Fibroblast of skin of right quadriceps (primary cell): ENCODE data around the gene EHD4.
A peak's percentile ranks its signal among the peaks of the same experiment; 100 is the strongest.

Experiments
- DNase-seq: peaks from one replicate; pipeline ENCODE4 v3.0.0-alpha.2; 2013

Gene EHD4

DNA sequence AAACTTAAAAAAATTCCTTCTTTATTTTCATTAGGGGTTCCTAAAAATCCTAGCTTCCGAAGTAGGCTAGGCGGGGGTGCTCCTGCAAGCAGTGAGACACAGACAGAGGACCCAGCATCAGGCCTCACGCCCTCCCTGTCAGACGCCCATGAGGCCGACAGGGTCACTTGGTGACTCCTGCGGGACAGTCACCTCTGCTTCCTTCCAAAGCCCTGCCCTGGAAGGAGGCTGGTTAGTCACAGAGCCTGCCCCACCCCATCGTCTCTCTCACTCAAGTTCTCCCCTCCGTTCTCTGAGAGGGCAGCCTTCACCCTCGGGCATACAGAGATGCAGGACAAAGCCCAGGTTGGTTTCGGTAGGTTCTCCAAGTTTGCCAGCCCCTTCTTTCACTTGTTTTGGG, 38.6 kb downstream of the EHD4 start:
- DNase-seq = no peak

DNA sequence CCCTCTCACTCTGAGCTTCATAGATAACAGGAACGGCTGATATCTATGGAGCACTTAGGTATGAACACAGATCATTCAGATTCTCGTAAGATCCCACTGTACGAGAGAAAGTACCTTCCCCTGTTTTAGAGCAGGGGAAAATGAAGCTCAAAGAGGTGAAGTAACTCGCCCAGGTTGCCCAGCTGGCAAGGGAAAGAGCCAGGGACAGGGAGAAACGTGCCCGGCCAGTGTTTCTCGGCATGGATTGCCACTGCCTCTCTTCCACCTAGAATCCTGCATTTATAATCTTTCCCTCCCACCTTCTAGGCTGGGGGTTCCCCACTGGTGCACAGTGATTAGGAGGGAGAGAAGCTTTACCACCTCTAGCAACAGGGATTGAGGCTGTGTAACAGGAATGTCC, 39.0 kb downstream of the EHD4 start:
- no peak for DNase-seq

DNA sequence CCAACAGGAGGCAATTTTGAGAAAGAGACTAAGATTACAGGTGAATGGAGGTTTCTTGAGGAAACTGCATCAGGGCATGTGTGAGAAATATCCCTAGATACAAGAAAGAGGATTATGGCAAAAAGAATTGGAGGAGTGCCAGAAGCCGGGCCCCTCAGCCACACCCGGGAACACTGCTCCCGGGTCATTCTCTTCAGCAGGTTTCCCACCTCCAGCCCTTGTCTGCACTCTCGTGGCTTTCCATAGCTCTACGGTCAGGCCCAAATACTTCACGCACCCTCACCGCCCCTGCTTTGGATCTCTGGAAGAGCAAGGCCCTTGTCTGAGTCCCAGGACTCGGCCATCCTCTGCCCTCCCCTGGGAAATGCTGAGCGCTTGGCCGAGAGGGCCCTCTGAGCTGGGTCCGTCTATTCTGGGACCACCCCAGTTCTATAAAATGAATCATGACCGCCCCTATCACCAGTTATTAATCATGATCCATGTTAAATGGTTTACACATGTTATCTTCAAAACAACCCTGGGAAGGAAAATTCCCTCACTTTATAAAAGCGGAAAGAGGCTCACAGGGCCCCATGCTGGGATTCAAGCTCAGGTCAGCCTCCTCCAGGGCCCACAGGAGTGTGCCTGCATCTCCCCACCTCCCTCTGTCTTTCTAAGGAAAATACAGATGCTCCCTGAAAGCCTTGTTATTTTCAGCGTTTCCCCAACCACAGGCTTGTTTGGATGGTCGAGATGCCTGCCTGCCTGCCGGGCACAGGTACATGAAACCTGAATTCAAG, 39.7 kb downstream of the EHD4 start:
- DNase-seq = peak; percentile 71

DNA sequence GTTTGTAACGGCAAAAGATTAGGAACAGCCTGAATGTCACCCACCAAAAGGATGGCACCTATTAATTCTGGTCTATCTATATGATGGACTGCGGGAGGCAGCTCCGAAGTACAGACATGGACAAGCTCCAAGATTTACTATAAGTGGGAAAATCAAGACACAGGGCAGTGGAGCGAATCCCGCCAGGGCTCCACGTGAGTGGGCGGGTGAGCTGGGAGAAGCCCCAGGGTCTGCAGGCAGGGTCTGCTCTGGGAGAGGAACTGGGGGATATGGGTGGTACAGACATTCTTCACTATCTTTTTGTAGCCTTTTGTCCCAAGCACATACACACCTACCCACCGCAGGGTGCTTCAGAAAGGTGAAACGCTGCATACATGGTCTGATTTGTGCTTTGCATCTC, 40.3 kb downstream of the EHD4 start:
- DNase-seq = no peak

DNA sequence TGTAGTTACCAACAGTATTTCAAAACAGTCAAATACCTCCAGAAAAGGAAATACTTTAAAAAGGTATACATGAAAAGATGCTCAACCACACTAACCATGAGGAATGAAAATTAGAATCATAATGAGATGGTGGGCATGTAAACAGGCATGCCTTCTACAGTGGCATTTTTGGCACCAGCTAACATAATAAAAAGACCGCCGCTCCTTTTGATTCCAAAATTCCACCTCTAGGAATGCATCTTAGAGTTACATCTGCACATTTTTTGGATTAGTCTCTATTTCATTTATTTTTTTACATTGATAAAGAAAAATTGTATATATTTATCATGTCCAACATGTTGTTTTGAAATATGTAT, 41.5 kb downstream of the EHD4 start:
- DNase-seq = no peak

DNA sequence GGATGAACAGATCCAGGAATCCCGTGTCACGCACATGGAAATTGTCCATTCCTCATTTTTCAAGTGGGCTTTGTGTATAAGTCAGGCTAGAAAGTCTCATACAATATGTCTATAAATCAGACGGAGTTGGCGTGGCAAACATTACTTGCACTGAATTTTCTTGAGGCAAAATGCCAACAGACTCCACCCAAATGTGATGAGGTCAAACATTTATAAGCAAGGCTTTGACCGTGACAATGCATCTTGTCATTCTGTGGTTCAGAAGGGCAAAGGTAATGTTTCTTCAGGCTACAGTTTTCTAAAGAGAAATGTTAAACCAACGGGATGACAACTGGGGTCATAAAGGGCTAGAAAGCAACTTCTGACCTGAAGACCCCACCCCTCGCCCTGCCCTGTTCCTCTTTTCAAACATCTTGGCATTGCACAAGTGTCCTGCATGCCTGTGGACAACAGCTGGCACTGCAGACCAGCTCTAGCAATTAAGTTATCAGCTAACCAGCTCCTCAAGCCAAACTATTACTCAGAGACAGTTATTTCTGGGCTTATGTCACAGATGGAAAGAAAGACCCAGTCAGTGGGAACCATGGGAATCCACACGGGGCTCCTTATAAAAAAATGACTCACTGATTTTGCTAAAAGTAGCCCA, 42.0 kb downstream of the EHD4 start:
- peak; percentile 95 for DNase-seq

DNA sequence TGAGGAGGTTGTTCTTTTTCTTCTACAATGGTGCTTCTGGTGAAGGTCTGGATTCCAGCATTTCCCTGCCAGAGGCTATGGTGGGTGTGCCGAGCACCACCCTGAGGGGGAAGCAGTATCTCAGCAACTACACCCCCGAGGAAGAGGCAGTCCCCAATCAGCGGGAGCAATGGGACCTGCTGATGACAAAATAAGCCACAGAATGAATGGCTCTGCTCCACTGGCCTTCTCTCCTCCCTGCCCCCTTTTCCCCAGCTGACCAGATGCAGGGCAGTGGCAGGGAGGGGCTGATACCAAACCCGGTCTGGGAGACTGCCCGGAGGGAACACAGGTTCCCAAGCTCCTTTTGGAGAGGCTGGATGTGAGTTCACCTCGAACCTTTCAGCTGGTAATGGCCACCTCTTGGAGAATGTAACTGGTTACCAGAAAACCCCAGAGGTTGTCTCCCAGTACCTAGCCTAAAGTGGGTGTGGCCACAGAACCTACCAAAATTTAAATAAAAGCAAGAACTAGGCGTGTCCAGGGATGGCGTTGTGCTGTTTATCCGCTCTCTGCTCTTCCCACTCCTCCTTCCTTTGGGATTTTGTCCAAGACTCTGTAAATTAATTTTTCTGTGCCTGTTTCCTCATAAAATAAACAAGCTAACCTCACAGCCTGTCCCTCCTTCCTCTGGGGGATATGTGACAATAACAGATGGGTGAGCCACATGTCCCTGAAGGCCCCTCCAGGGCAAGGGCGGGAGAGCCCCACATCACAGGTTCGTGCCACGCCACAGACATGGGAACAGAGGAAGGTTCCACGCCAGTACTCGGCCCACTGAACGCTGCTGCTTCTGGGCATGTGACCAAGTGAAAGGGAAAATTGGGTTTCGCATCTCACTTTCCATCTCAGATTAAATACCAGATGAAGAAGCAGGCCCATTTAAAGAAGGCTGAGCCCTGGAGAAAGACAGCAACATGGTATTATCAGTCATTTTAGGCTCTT, 43.4 kb downstream of the EHD4 start:
- DNase-seq = no peak

DNA sequence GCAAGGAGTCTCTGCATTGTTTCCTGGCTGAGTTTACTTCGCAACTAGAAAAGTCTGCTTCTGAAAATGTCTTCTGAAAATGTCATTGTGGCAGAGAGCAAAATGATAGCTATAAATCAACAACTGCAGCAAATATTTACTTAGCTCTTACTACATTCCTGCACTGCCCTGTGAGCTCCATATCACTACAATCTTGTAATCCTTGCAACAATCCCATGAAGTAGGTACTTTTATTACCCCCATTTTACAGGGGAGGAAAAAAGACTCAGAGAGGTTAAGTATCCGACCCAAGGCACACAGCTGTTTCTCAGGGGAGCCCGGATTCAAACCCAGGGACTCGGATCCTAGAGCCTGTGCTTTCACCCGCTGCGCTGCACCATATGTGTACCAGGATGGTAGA, 44.3 kb downstream of the EHD4 start:
- DNase-seq = no peak

DNA sequence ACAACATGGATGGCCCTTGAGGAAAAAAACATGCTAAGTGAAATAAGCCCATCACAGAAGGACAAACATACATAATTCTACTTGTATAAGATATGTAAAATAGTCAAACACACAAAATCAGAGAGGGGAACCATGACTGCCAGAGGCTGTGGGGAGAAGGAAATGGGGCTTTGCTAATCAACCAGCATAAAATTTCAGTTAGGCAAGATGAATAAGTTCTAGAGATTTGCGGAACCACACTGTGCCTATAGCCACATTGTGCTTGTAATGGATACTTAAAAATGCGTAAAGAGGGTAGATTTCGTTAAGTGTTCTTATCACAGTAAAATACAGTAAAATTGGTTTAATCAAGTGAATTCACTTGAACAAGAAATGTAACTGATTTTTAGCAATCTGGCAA, 44.8 kb downstream of the EHD4 start:
- DNase-seq = no peak

DNA sequence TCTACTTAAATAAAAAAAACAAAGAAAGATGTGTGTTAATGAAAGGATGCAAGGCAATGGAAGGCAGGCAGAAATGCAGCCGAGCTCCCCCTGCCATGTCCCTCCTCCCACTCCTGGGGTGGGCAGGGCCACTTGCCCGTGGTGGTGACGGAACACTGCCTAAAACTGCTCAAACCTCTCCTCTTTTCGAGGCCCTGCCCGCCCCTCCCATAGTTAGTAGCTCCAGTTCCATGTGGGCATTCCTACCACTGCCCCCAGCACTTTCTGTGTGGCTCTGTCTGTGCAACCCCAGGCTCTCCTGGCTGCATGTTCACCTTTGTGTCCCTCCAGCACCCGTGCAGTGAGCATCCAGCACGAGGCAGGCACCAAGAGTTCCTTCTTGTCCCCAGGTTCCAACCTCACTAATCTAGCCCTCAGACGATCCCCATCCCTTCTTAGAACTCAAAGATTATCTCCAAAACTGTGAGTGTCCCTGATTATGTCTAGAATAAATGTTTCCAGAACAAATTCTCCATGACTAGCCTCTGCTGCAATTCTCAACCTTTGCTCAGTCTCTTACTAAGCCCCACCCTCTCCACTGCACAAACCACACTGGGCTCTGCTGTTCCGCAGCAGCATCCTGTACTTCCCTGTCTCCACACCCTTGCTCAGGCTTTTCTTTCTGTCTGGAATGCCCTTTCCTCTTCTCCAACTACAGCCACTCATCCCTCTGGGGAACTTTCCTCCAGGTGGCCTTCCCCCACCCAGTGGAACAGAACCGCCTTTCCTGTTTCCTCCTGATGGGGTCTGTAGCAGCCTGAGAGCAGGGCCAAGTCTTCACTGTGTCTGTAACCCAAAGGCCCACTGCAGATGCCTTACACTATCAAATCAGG, 45.9 kb downstream of the EHD4 start:
- DNase-seq = no peak

DNA sequence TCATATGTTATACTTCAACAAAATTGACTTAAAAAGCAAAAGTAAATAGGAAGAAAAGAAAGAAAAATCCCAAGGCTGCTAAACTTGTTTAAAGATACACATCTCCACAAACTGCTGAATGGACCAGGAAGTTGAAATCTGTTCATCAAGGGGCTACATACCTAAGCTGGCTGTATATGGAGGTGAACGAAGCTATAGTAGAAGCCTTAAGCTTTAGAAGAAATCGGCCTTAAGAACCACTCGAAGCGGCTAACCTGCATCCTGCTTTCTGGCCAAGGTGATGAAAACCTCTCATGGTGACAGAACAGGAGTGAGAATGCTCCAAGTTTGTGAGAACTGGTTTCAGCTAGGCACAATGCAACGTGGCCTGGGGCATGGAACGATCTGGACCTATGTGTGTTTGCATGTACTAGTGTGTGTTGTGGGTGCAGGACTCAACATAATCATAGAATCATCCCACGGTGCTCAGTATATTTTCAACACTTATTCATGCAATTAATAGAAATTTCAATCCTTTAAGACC, 47.2 kb downstream of the EHD4 start:
- DNase-seq = no peak

DNA sequence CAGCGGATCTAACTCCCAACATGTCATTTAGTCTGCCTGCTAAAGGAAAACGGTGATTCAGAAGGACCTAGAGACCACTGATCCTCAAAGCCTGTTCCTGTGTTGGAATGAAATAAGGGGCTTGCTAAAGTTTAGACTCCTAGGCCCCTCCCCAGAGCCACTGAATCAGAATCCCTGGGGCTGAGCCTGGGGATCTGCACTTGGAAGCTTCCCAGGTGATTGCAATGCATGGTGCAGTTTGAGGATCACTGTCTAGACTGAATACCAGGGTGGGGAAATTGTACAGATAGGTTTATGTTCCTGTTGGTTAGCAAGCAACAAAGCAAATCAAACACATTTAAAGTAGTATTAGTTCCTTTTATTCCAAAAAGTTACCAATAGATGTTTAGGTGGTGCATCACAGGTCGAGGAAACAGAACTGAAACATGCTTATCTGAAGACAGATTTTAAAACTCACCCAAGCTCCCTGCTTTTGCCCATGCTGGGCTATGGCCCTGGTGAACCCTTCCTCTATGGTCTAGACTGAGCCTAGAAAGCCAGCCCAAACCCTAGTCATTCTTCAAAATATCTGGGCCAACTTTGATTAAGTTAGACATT, 48.9 kb downstream of the EHD4 start:
- no peak for DNase-seq

DNA sequence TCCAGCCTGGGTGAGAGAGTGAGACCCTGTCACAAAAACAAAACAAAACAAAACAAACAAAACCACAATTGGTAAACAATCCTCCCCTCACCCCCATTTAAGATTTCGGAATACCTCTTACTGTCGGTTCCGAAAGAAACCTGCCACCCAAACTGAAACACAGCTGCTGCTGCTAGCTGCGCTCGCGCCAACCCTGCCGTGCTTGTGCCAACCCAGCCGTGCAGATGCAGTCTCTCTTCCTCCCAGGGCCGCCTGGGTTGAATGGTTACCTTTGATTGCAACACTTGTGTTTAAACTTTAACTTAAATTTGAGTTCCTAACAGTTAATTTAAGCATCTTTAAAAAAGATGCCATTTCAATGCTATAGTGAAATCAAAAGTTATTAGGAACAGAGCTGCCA, 50.0 kb downstream of the EHD4 start:
- no peak for DNase-seq

DNA sequence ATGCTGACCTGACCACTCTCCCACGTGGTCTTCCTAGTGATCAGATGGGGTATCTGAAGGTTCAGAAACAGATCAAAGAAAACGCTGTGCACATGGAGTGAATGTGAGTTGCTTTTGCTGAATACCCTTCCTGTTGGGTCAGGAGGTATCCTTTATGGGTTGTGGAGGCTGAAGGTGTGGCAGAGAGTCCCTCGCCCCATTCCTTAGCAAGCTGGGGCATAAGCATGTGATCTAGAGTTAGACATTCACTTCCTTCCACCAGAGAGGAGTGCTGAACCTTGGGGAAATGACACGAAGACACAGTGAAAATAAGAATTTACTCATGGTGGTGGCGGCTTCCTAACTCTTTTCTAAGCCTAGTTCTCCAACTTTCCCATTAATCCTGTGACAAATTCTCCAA, 50.7 kb downstream of the EHD4 start:
- DNase-seq = no peak

DNA sequence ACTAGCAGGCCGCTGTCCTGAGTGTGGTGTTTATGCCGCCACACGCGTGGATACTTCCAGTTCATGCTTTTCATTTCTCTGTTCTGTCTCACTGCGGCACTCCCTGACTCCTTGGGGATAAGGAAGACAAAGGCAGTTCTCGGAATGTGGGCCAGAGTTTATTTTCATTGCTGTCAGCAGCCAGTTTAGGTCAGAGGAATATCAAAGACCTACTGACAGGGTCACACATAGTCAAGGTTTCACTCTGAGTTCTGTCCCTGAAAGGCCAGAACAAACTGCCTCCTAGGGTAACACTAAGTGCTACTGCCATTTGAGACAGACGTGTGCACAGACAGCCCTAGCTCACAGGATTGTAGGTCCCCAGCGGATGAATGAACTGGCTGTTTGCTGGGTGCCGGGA, 51.2 kb downstream of the EHD4 start:
- no peak for DNase-seq

DNA sequence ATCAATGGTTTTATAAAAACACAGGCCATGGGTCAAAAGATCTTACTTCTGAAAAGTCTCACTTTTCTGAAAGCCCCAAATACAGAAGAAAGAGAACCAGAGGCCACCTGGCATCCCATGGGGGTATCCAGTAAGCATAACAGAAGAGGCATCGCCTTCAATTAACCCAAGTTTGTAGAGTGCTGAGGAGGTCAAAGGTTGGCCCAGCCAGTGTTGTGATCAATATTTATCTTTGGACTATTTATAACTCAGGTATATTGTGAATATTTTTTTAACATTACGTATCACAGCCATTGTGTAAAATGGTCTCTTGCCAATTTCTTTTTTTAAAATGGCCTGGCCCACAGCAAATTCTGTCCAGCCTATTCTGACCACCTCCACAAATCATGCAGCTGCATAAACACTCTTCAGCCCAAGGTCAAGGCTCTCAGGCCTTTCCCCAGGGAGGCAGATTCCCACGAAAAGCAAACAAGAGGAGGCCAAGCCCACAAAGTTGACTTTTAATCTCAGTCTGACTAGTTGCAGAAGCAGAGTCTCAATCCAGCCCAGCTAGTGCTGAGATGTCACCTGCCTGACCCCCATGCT, 52.3 kb downstream of the EHD4 start:
- peak; percentile 58 for DNase-seq

DNA sequence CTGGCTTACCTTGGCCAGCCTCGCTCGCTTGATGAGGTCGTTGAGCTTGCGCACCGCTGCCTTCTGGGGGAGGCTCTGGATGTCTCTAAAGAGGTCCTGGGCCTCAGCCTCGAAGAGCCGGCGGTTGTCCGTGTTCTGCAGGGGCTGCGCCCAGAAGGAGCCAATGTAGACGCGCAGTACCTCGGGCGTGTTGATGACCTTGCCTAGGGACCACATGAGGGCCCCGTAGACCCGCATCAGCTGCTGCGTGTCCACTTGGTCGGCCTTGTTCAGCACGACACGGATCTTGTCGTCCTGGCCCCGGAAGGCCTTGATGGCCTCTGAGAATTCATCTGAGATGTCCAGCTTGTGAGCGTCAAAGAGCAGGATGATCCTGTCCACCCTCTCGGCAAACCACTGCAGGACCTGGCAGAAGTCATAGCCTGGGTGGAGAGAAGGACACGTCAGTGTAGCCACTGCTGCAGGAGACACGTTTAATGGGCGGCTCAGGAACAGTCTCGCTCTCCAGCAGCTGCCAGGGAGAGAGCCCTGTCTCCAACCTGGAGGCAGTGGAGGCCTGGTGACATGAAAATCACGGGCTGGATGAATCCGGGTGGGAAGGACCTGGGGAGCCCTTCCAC, 53.0 kb downstream of the EHD4 start:
- DNase-seq = no peak

DNA sequence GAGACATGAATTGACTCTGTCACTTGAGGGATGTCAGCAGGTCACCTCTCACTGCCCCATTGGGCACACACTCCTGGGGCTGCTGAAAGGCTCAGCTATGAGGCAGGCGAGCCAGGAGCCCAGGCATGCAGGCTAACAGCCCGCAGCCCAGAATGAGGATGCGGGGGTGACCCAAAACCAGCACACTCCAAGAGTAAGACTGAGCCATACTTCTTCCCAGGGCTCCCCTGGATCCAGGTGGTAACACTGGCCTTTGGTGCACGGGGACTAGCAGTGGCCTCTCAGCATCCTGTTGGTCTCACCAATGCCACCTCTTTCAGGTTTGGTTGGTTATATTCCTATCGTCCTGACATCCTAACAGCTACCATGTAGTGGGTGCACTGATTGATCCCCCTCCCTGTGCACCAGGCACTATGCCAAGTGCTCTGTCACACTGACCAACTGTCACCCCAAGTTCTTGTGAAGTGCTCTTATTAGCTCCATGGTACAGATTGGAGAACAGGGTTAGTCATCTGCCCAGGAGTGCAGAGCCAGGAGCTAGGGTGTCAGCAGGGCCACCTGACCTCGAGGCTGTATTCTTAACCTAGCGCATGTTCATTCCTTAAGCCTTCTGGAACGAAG, 53.7 kb downstream of the EHD4 start:
- DNase-seq = no peak

DNA sequence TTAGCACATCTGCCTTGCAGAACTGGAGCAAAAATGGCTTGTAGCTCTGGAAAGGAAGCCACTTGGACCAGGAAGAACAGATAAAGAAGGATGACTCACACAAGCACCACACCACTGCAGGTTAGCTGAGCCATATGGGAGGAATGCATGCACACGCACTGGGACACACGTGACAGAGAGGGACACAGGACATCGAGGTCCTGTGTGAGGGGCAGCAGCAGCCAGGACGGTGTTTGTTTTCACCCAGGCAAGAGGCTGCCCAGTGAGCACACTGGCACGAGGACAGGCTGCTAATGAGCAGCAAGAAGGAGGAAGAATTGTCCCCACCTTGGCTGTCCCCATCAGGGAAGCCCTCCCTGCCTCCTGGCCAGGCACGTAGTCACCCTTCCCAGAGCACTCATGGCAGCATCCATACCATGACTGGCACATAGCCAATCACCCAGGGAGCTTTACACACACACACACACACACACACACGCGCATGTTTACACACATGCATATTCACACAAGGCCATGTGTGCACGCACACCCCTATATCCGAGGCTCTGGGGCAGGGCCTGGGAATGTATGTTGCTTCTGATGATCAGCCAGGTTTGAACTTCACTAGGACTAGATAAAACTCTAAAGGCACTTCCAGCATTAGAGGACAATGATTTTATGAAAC, 54.5 kb downstream of the EHD4 start:
- DNase-seq = peak; percentile 64
